Measurements from ENCODE around the gene SLC29A3. TPM values are rescaled to one million over a fixed set of nuclear protein-coding genes. Genes with fewer than 3 reads are reported as not detected.

Gene SLC29A3
- total RNA-seq, 1 experiment from 2014 or later: 5.9 TPM

- no peak for TF ChIP-seq ATF3 (IDR thresholded peaks at IDR 0.05)
- no peak for TF ChIP-seq POLR2A (IDR thresholded peaks at IDR 0.05; ENCODE audit: borderline replicate concordance, extremely low read depth, insufficient read depth, insufficient read length)
- no peak for TF ChIP-seq YY1 (IDR thresholded peaks at IDR 0.05; ENCODE audit: extremely low read depth, insufficient replicate concordance, low read depth, low read length)
Observed at GRCh38 chr10:71312811-71313789, 6.0 kb upstream of the SLC29A3 start (continued).

DNA sequence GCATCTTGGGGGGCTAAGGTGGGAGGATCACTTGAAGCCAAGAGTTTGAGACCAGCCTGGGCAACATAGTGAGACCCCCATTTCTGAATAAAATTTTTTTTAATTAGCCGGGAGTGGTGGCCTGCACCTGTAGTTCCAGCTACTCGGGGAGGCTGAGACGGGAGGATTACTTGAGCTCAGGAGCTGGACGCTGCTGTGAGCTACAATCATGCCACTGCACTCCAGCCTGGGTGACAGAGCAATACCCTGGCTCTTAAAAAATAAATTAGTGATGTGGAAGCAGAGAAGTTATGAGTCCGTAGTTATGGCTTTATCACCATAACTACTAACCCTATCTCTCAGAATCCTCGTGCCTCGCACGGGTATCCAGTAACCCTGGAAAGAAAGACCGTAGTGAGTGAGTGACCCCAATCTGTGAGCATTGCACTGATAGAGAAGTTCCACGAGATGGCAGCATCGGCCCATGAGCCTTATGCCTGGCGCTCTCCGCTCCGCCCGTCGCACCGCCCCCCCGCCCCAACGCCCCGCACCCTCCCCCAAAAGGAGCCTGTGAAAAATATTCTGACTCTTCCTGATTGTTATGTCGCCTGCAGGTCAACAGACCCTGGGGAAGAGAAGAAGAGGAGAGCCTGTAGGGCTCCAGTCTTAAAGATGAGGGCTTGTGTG is 4.9 kb upstream of the SLC29A3 start:
- Histone ChIP-seq H3K27me3 (ENCODE audit: insufficient read depth, low read length) (no peaks in the 10 kb centered on the region), H3K4me3 (replicated peaks in 1 of 2; ENCODE audit: low read depth in 1 of 2, low read length in 2 of 2) (no peak overlapping the region), H3K9ac (ENCODE audit: low read length) (no peak overlapping the region), H3K79me2 (ENCODE audit: insufficient read depth, low read length) (no peaks in the 10 kb centered on the region), H3K4me1 (ENCODE audit: control insufficient read depth in 1 of 2, insufficient read depth in 2 of 2, low read length in 2 of 2) (peaks cover 3 to 10% of the 10 kb centered on the region in 2 experiments; a peak in 2 of 4 replicates), H3K4me2 (ENCODE audit: low read length) (peak overlapping the region; percentile 41), H4K20me1 (ENCODE audit: insufficient read depth) (no peaks in the 10 kb centered on the region), H3K27ac (ENCODE audit: low read depth, low read length) (no peak overlapping the region), H3K9me2 (ENCODE audit: insufficient read depth) (no peaks in the 10 kb centered on the region), H3K9me3 (ENCODE audit: control insufficient read depth in 1 of 2, insufficient read depth in 1 of 2, low read depth in 1 of 2, low read length in 2 of 2) (no peaks in the 10 kb centered on the region), H2AFZ (ENCODE audit: low read depth, low read length, poor library complexity, severe bottlenecking) (peak overlapping the region; percentile 83), H3K36me3 (ENCODE audit: control insufficient read depth in 1 of 2, insufficient read depth in 2 of 2, low read length in 2 of 2) (no peaks in the 10 kb centered on the region)
- intact Hi-C loops (cut with micrococcal nuclease): loop anchor here (1.0 to 10.0 kb wide), 5 partner anchors 291 to 733 kb away; no protein-coding TSS in a partner anchor
- ChIA-PET POLR2A (interaction anchor here (0.7 to 1.0 kb wide), 2 partner anchors 383 to 395 kb away, joined by 3 read pairs; no protein-coding TSS in a partner anchor), CTCF (interaction anchor here (0.7 to 5.6 kb wide), 10 partner anchors 67 to 735 kb away, joined by 3 to 38 read pairs (median 4); no protein-coding TSS in a partner anchor), RAD21 (ENCODE audit: low non-redundant PET in 1 of 2, low total read pairs in 2 of 2, uncharacterized antibody in 2 of 2, unreplicated experiment in 2 of 2) (interaction anchor here in 1 of 2 experiments (1.5 kb wide), 1 partner anchor 393 kb away, joined by 6 read pairs; no protein-coding TSS in a partner anchor)
- DNase-seq (ENCODE audit: low read depth, low spot score): peak; percentile 21
- ATAC-seq: peak; percentile 70
- no TSS peak for BruUV-seq (replicated peaks)
- TF ChIP-seq TCF7L2 (IDR thresholded peaks at IDR 0.05; ENCODE audit: borderline replicate concordance, extremely low read depth, insufficient read depth, insufficient read length): no peak
- no peak for TF ChIP-seq EGR1 (IDR thresholded peaks at IDR 0.05; ENCODE audit: low read depth)
- no peak for TF ChIP-seq ZNF274 (IDR thresholded peaks at IDR 0.05; ENCODE audit: low read depth, low read length)
- TF ChIP-seq, protein P1, sequence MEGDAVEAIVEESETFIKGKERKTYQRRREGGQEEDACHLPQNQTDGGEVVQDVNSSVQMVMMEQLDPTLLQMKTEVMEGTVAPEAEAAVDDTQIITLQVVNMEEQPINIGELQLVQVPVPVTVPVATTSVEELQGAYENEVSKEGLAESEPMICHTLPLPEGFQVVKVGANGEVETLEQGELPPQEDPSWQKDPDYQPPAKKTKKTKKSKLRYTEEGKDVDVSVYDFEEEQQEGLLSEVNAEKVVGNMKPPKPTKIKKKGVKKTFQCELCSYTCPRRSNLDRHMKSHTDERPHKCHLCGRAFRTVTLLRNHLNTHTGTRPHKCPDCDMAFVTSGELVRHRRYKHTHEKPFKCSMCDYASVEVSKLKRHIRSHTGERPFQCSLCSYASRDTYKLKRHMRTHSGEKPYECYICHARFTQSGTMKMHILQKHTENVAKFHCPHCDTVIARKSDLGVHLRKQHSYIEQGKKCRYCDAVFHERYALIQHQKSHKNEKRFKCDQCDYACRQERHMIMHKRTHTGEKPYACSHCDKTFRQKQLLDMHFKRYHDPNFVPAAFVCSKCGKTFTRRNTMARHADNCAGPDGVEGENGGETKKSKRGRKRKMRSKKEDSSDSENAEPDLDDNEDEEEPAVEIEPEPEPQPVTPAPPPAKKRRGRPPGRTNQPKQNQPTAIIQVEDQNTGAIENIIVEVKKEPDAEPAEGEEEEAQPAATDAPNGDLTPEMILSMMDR (IDR thresholded peaks at IDR 0.05 in 2 of 3, conservative IDR thresholded peaks at IDR 0.05 in 1 of 3; ENCODE audit: borderline replicate concordance in 1 of 3, insufficient read depth in 1 of 3, low read depth in 2 of 3, low read length in 2 of 3): peak; percentile 65 to 76 (median 72)
- TF ChIP-seq RAD21 (IDR thresholded peaks at IDR 0.05; ENCODE audit: low read depth): peak; percentile 85
